Nephron (organoid): ENCODE measurements around the gene PGAP6.

Experiments
- H3K27ac Mint-ChIP-seq, 3 experiments: 2 replicates each; pipeline ENCODE4 v1.8.0; 2020; ENCODE audit warnings: mixed read lengths in 3 of 3, mild to moderate bottlenecking in 2 of 3, moderate library complexity in 1 of 3
- H3K27me3 Mint-ChIP-seq: 2 replicates; pipeline ENCODE4 v1.8.0; 2021; ENCODE audit warnings: low read depth, mild to moderate bottlenecking, moderate library complexity, mixed read lengths
- H3K36me3 Mint-ChIP-seq: 2 replicates; pipeline ENCODE4 v1.8.0; 2020; ENCODE audit warnings: low read depth, mixed read lengths
- H3K4me1 Mint-ChIP-seq: 2 replicates; pipeline ENCODE4 v1.8.0; 2020; ENCODE audit warnings: mixed read lengths
- H3K4me3 Mint-ChIP-seq, 3 experiments: 2 replicates each; pipeline ENCODE4 v1.8.0; 2020; ENCODE audit warnings: mild to moderate bottlenecking in 3 of 3, mixed read lengths in 3 of 3, moderate library complexity in 2 of 3
- H3K9me3 Mint-ChIP-seq: 2 replicates; pipeline ENCODE4 v1.8.0; 2020; ENCODE audit warnings: mixed read lengths
- TF ChIP-seq, protein P1 (sequence below), 3 experiments: fragments of 200-600 bp; sonication (generic); IDR thresholded peaks; one replicate each; pipeline ENCODE4 v1.5.0; 2021; ENCODE audit warnings: antibody characterized with exemption in 3 of 3; ENCODE audit not compliant: unreplicated experiment in 3 of 3

PGAP6 gene

GRCh38 chr16:404971-405486 lies 23.3 kb upstream of the PGAP6 start:
- Mint-ChIP-seq H3K36me3 (peaks cover 7% of the 10 kb centered on the region), H3K4me1 (no peaks in the 10 kb centered on the region)
- TF ChIP-seq, protein P1, sequence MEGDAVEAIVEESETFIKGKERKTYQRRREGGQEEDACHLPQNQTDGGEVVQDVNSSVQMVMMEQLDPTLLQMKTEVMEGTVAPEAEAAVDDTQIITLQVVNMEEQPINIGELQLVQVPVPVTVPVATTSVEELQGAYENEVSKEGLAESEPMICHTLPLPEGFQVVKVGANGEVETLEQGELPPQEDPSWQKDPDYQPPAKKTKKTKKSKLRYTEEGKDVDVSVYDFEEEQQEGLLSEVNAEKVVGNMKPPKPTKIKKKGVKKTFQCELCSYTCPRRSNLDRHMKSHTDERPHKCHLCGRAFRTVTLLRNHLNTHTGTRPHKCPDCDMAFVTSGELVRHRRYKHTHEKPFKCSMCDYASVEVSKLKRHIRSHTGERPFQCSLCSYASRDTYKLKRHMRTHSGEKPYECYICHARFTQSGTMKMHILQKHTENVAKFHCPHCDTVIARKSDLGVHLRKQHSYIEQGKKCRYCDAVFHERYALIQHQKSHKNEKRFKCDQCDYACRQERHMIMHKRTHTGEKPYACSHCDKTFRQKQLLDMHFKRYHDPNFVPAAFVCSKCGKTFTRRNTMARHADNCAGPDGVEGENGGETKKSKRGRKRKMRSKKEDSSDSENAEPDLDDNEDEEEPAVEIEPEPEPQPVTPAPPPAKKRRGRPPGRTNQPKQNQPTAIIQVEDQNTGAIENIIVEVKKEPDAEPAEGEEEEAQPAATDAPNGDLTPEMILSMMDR (IDR thresholded peaks at IDR 0.05; ENCODE audit: unreplicated experiment in 3 of 3): no peak

GRCh38 chr16:401468-402348 lies 19.9 kb upstream of the PGAP6 start, which contains the start of gene DECR2:
Gene DECR2 (plus strand): TSS chr16:401885. CDS start chr16:401964, 79 bp downstream.
- no peaks in the 10 kb centered on the region for H3K27me3 Mint-ChIP-seq
- H3K9me3 Mint-ChIP-seq: no peaks in the 10 kb centered on the region
- peak within 1 kb of the TSS in 2 of 3 experiments; percentile 72 to 87 for H3K27ac Mint-ChIP-seq
- H3K4me1 Mint-ChIP-seq: peaks cover 2% of the 10 kb centered on the region
- H3K4me3 Mint-ChIP-seq: peak within 1 kb of the TSS; percentile 85 to 90 (median 88)
- TF ChIP-seq, protein P1 (IDR thresholded peaks at IDR 0.05; ENCODE audit: unreplicated experiment in 3 of 3): peak; percentile 42 to 56 (median 48)
- no peaks in the 10 kb centered on the region for H3K36me3 Mint-ChIP-seq

More at GRCh38 chr16:404971-405486, 23.3 kb upstream of the PGAP6 start:
- Mint-ChIP-seq H3K27me3 (no peaks in the 10 kb centered on the region), H3K27ac (no peak overlapping the region), H3K4me3 (no peak overlapping the region), H3K9me3 (no peaks in the 10 kb centered on the region)

GRCh38 chr16:400061-400591 lies 18.3 kb upstream of the PGAP6 start:
- peak overlapping the region; percentile 85 to 90 (median 88) for H3K4me3 Mint-ChIP-seq
- peak overlapping the region; percentile 42 to 72 (median 68) for H3K27ac Mint-ChIP-seq
- peaks cover 11% of the 10 kb centered on the region for H3K4me1 Mint-ChIP-seq
- H3K27me3 Mint-ChIP-seq: no peaks in the 10 kb centered on the region
- TF ChIP-seq, protein P1 (IDR thresholded peaks at IDR 0.05; ENCODE audit: unreplicated experiment in 3 of 3): no peak
- H3K9me3 Mint-ChIP-seq: no peaks in the 10 kb centered on the region
- H3K36me3 Mint-ChIP-seq: no peaks in the 10 kb centered on the region

- Mint-ChIP-seq H3K4me1 (peaks cover 11% of the 10 kb centered on the region), H3K27me3 (no peaks in the 10 kb centered on the region), H3K36me3 (no peaks in the 10 kb centered on the region), H3K27ac (peak overlapping the region in 1 of 3 experiments; percentile 58), H3K4me3 (peak overlapping the region; percentile 61 to 90 (median 85)), H3K9me3 (no peaks in the 10 kb centered on the region)
- TF ChIP-seq, protein P1 (IDR thresholded peaks at IDR 0.05; ENCODE audit: unreplicated experiment in 3 of 3): no peak
These were observed 17.7 kb upstream of the PGAP6 start for GRCh38 chr16:399340-400019.

DNA sequence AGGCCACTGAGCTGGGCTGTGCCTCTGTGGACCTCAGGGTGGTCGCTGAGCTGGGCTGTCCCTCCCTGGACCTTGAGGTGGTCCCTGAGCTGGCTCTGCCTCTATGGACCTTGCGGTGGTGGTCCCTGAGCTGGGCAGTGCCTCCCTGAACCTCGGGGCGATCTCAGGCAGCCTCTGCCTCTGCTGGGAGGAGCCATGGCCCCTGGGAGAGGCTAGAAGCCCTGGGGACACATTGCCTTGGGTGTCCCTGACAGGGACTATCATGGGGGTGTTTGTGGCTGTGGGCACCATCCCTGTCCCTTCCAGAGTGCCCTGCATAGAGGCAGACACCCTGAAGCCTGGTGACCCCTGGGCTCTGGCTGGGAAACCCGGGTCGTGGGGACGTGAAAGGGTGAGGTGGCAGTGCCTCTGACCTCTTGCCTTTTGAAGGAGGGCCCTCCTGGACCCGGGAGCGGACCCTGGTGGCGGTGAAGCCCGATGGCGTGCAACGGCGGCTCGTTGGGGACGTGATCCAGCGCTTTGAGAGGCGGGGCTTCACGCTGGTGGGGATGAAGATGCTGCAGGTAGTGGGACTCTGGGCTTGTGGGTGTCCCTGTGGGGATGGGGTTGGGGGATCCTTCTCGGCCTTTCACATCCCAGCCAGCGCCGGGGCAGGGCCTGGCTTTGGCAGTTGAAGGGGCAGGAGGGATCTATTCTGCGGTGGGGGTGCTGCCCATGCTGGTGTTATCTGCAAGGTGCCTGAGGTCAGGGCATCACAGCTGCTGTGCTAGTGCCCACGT lies 17.0 kb upstream of the PGAP6 start:
- TF ChIP-seq, protein P1 (IDR thresholded peaks at IDR 0.05; ENCODE audit: unreplicated experiment in 3 of 3): no peak
- Mint-ChIP-seq H3K9me3 (no peaks in the 10 kb centered on the region), H3K36me3 (no peaks in the 10 kb centered on the region), H3K27me3 (no peaks in the 10 kb centered on the region), H3K4me1 (peaks cover 11% of the 10 kb centered on the region), H3K4me3 (peak overlapping the region; percentile 83 to 90 (median 85)), H3K27ac (peak overlapping the region; percentile 75 to 91 (median 90))
